Breast epithelium (tissue), 4 donors: ENCODE data around the gene ECT2. TPM values are rescaled to one million over a fixed set of nuclear protein-coding genes. Genes with fewer than 3 reads are reported as not detected.

Experiments used
- DNase-seq, 2 donors: peaks; one replicate each; pipeline ENCODE4 v3.0.0-alpha.2; 2019; ENCODE audit warnings: low spot score in 2 of 2
- H3K27ac ChIP-seq, 2 donors: fragments of 200-600 bp; sonication (generic) in 1 of 2; one replicate each; pipeline ENCODE4 v1.5.1; 2016 to 2019; ENCODE audit warnings: mild to moderate bottlenecking in 1 of 2
- H3K27me3 ChIP-seq, 2 donors: fragments of 200-600 bp; sonication (generic) in 1 of 2; one replicate each; pipeline versions ENCODE4 v1.5.1 to v1.6.0; 2017 to 2019; ENCODE audit warnings: control low read depth in 1 of 2, mild to moderate bottlenecking in 1 of 2
- H3K36me3 ChIP-seq: fragments of 200-600 bp; one replicate; pipeline ENCODE4 v1.5.1; 2019
- H3K4me1 ChIP-seq, 2 donors: fragments of 200-600 bp; sonication (generic); one replicate each; pipeline ENCODE4 v1.5.1; 2016 to 2019; ENCODE audit warnings: control low read depth in 1 of 2
- H3K4me3 ChIP-seq, 3 donors: fragments of 200-600 bp; sonication (generic); 1 replicate in 2 of 3; 2 replicates in 1 of 3; pipeline ENCODE4 v1.5.1; 2016 to 2019; ENCODE audit warnings: mild to moderate bottlenecking in 3 of 3, moderate library complexity in 2 of 3
- H3K9me3 ChIP-seq, 2 donors: fragments of 200-600 bp; sonication (generic) in 1 of 2; one replicate each; pipeline ENCODE4 v1.5.1; 2016 to 2019; ENCODE audit warnings: control low read depth in 1 of 2
- POLR2A ChIP-seq: fragments of 450-650 bp; IDR thresholded peaks from one replicate; pipeline ENCODE4 v1.6.1; 2016; ENCODE audit warnings: antibody characterized with exemption, mild to moderate bottlenecking, moderate library complexity
- POLR2AphosphoS5 ChIP-seq, 3 donors: sonication (generic); formaldehyde crosslinking; IDR thresholded peaks; one replicate each; pipeline ENCODE4 v1.6.1; 2017; ENCODE audit warnings: antibody characterized with exemption in 3 of 3
- intact Hi-C: fragments of 100-400 bp; cut with DNase I; formaldehyde crosslinking; loops from one replicate; pipeline ENCODE4 v1.15.1; 2023; ENCODE audit warnings: low total_unique reads
- total RNA-seq, 3 donors: library from RNA; depleted of rRNA; stranded (reverse); fragments of >200 nt; gene quantifications; one replicate each; pipeline ENCODE4 v1.1.0, GENCODE V29; 2016
- TF ChIP-seq, protein P1 (sequence below), 3 donors: fragments of 450-650 bp; IDR thresholded peaks; one replicate each; pipeline ENCODE4 v1.5.1; 2016 to 2017; ENCODE audit warnings: antibody characterized with exemption in 3 of 3, mild to moderate bottlenecking in 3 of 3, moderate library complexity in 3 of 3

The ECT2 gene
- total RNA-seq, 3 donors from 2014 or later: 8.5 to 20.1 (median 15.4) TPM

DNA sequence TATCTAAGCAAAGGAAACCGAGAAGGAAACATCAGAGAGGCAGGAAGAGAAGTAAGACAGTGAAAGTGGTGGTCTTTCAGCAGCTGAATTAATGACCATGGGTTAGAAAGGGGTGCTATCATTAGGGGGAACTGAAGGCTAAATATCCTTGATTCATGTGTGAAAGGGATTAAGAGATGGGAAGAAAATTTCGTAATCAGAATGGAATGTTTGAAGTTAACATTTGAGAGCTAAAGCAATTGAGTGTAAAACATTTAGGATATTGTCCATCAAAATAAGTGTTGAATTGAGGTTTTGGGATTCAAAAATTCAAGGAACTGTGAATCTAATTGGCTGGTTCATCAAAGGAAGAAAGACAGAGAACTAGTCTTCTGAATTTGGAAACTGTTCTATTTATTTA, 4.1 kb upstream of the ECT2 start:
- H3K9me3 ChIP-seq: no peaks in the 10 kb centered on the region
- no peaks in the 10 kb centered on the region for H3K27me3 ChIP-seq
- no peak for DNase-seq
- no peaks in the 10 kb centered on the region for H3K36me3 ChIP-seq
- intact Hi-C loops: no loop called here
- TF ChIP-seq POLR2A (no peak), POLR2AphosphoS5 (IDR thresholded peaks at IDR 0.05) (no peak)
- TF ChIP-seq, protein P1, sequence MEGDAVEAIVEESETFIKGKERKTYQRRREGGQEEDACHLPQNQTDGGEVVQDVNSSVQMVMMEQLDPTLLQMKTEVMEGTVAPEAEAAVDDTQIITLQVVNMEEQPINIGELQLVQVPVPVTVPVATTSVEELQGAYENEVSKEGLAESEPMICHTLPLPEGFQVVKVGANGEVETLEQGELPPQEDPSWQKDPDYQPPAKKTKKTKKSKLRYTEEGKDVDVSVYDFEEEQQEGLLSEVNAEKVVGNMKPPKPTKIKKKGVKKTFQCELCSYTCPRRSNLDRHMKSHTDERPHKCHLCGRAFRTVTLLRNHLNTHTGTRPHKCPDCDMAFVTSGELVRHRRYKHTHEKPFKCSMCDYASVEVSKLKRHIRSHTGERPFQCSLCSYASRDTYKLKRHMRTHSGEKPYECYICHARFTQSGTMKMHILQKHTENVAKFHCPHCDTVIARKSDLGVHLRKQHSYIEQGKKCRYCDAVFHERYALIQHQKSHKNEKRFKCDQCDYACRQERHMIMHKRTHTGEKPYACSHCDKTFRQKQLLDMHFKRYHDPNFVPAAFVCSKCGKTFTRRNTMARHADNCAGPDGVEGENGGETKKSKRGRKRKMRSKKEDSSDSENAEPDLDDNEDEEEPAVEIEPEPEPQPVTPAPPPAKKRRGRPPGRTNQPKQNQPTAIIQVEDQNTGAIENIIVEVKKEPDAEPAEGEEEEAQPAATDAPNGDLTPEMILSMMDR (IDR thresholded peaks at IDR 0.05): no peak
- H3K4me1 ChIP-seq: peaks cover 0 to 4% of the 10 kb centered on the region in 2 donors
- H3K27ac ChIP-seq: no peak overlapping the region
- H3K4me3 ChIP-seq: no peak overlapping the region

GRCh38 chr3:172749230-172749965, 1.1 kb upstream of the ECT2 start:
- H3K4me3 ChIP-seq: peak overlapping the region; percentile 65 to 92 (median 71)
- peaks cover 0 to 7% of the 10 kb centered on the region in 2 donors for H3K4me1 ChIP-seq
- H3K9me3 ChIP-seq: no peaks in the 10 kb centered on the region
- TF ChIP-seq POLR2A (no peak), POLR2AphosphoS5 (IDR thresholded peaks at IDR 0.05) (no peak)
- TF ChIP-seq, protein P1 (IDR thresholded peaks at IDR 0.05): no peak
- no peaks in the 10 kb centered on the region for H3K27me3 ChIP-seq
- no peaks in the 10 kb centered on the region for H3K36me3 ChIP-seq
- peak overlapping the region; percentile 72 to 85 for H3K27ac ChIP-seq
- no peak for DNase-seq
- intact Hi-C loops: no loop called here

GRCh38 chr3:172750069-172750367, 508 bp upstream of the ECT2 start:
- intact Hi-C loops: no loop called here
- no peak for DNase-seq

DNA sequence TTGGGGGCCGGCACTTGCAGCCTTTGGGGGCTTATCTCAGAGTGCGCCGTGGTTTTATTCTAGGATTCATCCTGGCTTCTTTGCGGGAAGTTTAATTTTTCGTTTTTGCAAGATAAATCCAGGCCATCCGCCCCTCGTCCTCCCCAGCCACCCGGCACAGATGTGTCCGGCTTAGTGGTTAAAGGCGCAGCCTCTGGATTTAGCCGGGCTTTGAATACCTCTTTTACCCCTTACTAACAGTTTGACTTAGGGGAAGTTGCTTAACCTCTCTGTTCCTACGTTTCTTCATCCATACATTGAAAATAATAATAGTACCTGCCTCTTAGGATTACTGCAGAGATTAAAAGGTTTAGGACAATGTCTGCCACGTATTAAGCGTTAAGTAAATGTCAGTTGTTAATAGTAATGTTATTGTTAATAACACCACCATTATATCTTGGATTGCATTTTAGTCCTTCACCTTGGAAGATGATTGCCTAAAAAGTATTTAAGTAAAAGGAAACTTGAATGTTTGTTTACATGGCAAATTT, 714 bp downstream of the ECT2 start:
- H3K4me1 ChIP-seq: peaks cover 0 to 7% of the 10 kb centered on the region in 2 donors
- intact Hi-C loops: no loop called here
- no peaks in the 10 kb centered on the region for H3K9me3 ChIP-seq
- TF ChIP-seq POLR2A: no peak
- TF ChIP-seq POLR2AphosphoS5 (IDR thresholded peaks at IDR 0.05): no peak
- TF ChIP-seq, protein P1 (IDR thresholded peaks at IDR 0.05): no peak
- no peaks in the 10 kb centered on the region for H3K27me3 ChIP-seq
- peak overlapping the region; percentile 65 to 92 (median 71) for H3K4me3 ChIP-seq
- H3K27ac ChIP-seq: peak overlapping the region; percentile 77 to 85
- H3K36me3 ChIP-seq: no peaks in the 10 kb centered on the region
- DNase-seq: no peak

More at GRCh38 chr3:172750069-172750367, 508 bp upstream of the ECT2 start:
- Histone ChIP-seq H3K27me3 (no peaks in the 10 kb centered on the region), H3K4me3 (peak overlapping the region; percentile 65 to 92 (median 71)), H3K36me3 (no peaks in the 10 kb centered on the region), H3K4me1 (peaks cover 0 to 7% of the 10 kb centered on the region in 2 donors), H3K27ac (peak overlapping the region; percentile 72 to 85), H3K9me3 (no peaks in the 10 kb centered on the region)
- TF ChIP-seq, protein P1 (IDR thresholded peaks at IDR 0.05): no peak
- TF ChIP-seq POLR2A: no peak

DNA sequence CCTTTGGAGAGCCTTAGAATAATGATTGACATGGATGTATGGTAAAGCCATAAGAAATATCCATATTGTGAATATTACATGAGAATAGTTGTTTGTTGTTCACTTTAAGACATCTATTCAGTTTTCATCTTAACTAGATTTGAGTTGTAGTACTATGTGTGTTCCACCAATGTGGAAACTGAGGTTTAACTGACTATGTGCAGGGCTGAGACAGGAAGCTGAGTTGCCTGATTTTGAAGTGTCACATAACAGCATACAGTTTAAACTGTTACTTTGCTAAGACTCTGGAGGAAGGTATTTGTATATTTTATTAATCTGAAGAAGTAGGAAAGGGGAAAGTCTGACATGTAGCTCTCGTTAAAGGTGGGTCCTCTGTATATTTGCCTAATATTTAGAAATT, 2.1 kb downstream of the ECT2 start:
- Histone ChIP-seq H3K4me3 (no peak overlapping the region), H3K9me3 (no peaks in the 10 kb centered on the region), H3K36me3 (no peaks in the 10 kb centered on the region), H3K4me1 (peaks cover 0 to 7% of the 10 kb centered on the region in 2 donors), H3K27me3 (no peaks in the 10 kb centered on the region), H3K27ac (no peak overlapping the region)
- TF ChIP-seq POLR2A (no peak), POLR2AphosphoS5 (IDR thresholded peaks at IDR 0.05) (no peak)
- TF ChIP-seq, protein P1 (IDR thresholded peaks at IDR 0.05): no peak
- intact Hi-C loops: no loop called here
- DNase-seq: no peak
